ENCODE results near the gene KCNG2.

KCNG2 gene

DNA sequence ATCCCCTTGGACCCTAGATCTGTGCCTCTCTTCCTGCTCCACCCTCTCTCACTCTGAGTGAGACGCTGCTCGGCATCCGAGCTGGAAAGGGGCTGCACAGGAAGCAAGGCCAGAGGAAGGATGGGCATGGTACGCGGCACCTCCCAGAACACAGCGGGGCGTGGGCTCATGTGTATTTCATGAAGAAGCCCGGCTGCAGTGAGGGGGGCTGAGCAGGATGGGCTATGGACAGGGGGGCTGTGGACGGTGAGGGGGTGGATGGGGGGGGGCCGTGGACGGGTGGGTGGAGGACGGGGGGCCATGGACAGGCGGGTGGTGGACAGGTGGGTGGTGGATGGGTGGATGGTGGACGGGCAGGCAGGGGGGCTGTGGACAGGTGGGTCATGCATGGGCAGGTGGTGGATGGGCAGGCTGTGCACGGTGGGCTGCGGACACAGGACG lies 125.3 kb downstream of the KCNG2 start:
- H3K27ac ChIP-seq (ENCODE audit: low read depth, low read length, poor library complexity, severe bottlenecking), result no peak overlapping the region
- no peaks in the 10 kb centered on the region for H4K20me1 ChIP-seq (ENCODE audit: insufficient read depth, low read length)
- H3K9ac ChIP-seq (ENCODE audit: low read length), result no peak overlapping the region
- no peaks in the 10 kb centered on the region for H3K4me1 ChIP-seq (ENCODE audit: insufficient read depth, low read length, severe bottlenecking)
- no peaks in the 10 kb centered on the region for H3F3A ChIP-seq (ENCODE audit: insufficient read depth, low read length)
- no peaks in the 10 kb centered on the region for H3K9me2 ChIP-seq (ENCODE audit: low read depth, low read length)
- H3K4me2 ChIP-seq (ENCODE audit: low read length), result no peak overlapping the region
- no peaks in the 10 kb centered on the region for H3K79me2 ChIP-seq (ENCODE audit: insufficient read depth, low read length)
- no peak overlapping the region for H2AFZ ChIP-seq (ENCODE audit: low read length)
- H3K4me3 ChIP-seq (ENCODE audit: low read depth, low read length, poor library complexity, severe bottlenecking), result no peak overlapping the region
- no peak for TF ChIP-seq EZH2 (IDR thresholded peaks at IDR 0.05; ENCODE audit: borderline replicate concordance, low read length)
- no peak for TF ChIP-seq CTCF (IDR thresholded peaks at IDR 0.05; ENCODE audit: low read length)
- H3K36me3 ChIP-seq (ENCODE audit: insufficient read depth, low read length), result peaks cover 14% of the 10 kb centered on the region
- H3K27me3 ChIP-seq (ENCODE audit: insufficient read depth, low read length), result no peaks in the 10 kb centered on the region
- H3K9me3 ChIP-seq (ENCODE audit: low read length), result no peaks in the 10 kb centered on the region

- Histone ChIP-seq H4K20me1 (ENCODE audit: insufficient read depth, low read length) (no peaks in the 10 kb centered on the region), H3K9me3 (ENCODE audit: low read length) (no peaks in the 10 kb centered on the region), H3K79me2 (ENCODE audit: insufficient read depth, low read length) (no peaks in the 10 kb centered on the region), H3K9ac (ENCODE audit: low read length) (no peak overlapping the region), H3K27ac (ENCODE audit: low read depth, low read length, poor library complexity, severe bottlenecking) (no peak overlapping the region), H3K4me2 (ENCODE audit: low read length) (no peak overlapping the region), H3K4me1 (ENCODE audit: insufficient read depth, low read length, severe bottlenecking) (no peaks in the 10 kb centered on the region), H2AFZ (ENCODE audit: low read length) (no peak overlapping the region), H3K4me3 (ENCODE audit: low read depth, low read length, poor library complexity, severe bottlenecking) (no peak overlapping the region), H3K36me3 (ENCODE audit: insufficient read depth, low read length) (peaks cover 15% of the 10 kb centered on the region), H3K9me2 (ENCODE audit: low read depth, low read length) (no peaks in the 10 kb centered on the region), H3K27me3 (ENCODE audit: insufficient read depth, low read length) (no peaks in the 10 kb centered on the region), H3F3A (ENCODE audit: insufficient read depth, low read length) (no peaks in the 10 kb centered on the region)
- TF ChIP-seq EZH2 (IDR thresholded peaks at IDR 0.05; ENCODE audit: borderline replicate concordance, low read length), result no peak
- TF ChIP-seq CTCF (IDR thresholded peaks at IDR 0.05; ENCODE audit: low read length), result no peak
These were observed 126.3 kb downstream of the KCNG2 start for GRCh38 chr18:79923896-79924585.

DNA sequence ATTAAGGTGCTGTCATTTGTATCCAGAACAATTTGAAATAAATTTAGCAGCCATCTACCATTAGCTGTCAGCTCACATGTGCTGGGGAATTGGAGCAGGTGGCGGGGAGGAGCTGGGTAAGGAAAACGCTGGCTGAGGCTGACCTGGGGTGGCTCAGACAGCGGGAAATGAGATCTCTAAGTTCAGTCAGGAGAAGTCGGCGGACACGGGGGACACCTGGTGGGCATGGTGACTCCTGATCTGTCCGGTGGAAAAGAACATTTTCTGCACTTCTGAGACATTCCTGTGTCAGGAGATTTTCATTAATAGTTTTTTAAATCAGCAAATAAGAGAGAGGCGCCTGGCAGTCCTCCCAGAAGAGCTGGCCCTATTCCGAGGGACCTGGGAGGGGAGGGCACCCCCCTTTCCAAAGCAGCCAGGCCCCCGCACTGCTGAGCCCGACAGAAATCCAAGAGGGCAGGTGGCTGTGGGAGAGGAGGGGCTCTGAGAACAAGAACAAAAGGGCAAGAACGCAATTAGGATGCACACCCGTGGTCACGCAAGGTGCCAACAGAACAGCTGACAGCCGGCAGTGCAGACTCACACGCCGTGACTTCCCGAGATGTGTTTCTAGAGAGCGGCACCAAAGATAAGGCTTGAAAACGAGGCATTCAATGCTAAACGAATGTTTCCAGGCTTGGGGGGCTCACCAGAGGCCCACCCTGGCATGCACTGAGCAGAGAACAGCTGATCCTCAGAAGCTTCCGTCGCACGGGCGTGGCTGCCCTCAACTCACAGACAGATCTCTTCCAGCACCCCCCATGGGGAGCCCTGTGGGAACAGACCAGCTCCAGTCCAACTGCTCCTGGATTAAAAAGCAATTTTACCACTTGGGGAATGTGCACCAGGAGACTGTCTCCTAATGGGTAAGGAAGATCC lies 127.3 kb downstream of the KCNG2 start:
- TF ChIP-seq EZH2 (IDR thresholded peaks at IDR 0.05; ENCODE audit: borderline replicate concordance, low read length) (no peak), CTCF (IDR thresholded peaks at IDR 0.05; ENCODE audit: low read length) (no peak)
- no peak overlapping the region for H3K4me3 ChIP-seq (ENCODE audit: low read depth, low read length, poor library complexity, severe bottlenecking)

More for the DNA sequence above, 127.3 kb downstream of the KCNG2 start:
- Histone ChIP-seq H3K27ac (ENCODE audit: low read depth, low read length, poor library complexity, severe bottlenecking) (no peak overlapping the region), H3K79me2 (ENCODE audit: insufficient read depth, low read length) (no peaks in the 10 kb centered on the region), H3K36me3 (ENCODE audit: insufficient read depth, low read length) (peaks cover 24% of the 10 kb centered on the region), H2AFZ (ENCODE audit: low read length) (no peak overlapping the region), H3K9me2 (ENCODE audit: low read depth, low read length) (no peaks in the 10 kb centered on the region), H3F3A (ENCODE audit: insufficient read depth, low read length) (no peaks in the 10 kb centered on the region), H4K20me1 (ENCODE audit: insufficient read depth, low read length) (no peaks in the 10 kb centered on the region), H3K4me1 (ENCODE audit: insufficient read depth, low read length, severe bottlenecking) (no peaks in the 10 kb centered on the region), H3K4me2 (ENCODE audit: low read length) (no peak overlapping the region), H3K9ac (ENCODE audit: low read length) (no peak overlapping the region), H3K9me3 (ENCODE audit: low read length) (peaks cover 8% of the 10 kb centered on the region), H3K27me3 (ENCODE audit: insufficient read depth, low read length) (no peaks in the 10 kb centered on the region)
